HG03432 (cell line): Measurements from ENCODE around the gene ANTXR2.
"Not testable (repeated sequence)": the region's sequence is repeated elsewhere in the genome, so short reads cannot be mapped to it uniquely, and the experiment has no call there.

Experiments used
- ATAC-seq: cut with Tn5 transposase; IDR thresholded peaks from one replicate; pipeline ENCODE4 v1.9.1; 2021; ENCODE audit warnings: mild to moderate bottlenecking, moderate library complexity; ENCODE audit not compliant: unreplicated experiment

The ANTXR2 gene

GRCh38 chr4:79998201-79998600 is 74.8 kb downstream of the ANTXR2 start:
- no peak for ATAC-seq

DNA sequence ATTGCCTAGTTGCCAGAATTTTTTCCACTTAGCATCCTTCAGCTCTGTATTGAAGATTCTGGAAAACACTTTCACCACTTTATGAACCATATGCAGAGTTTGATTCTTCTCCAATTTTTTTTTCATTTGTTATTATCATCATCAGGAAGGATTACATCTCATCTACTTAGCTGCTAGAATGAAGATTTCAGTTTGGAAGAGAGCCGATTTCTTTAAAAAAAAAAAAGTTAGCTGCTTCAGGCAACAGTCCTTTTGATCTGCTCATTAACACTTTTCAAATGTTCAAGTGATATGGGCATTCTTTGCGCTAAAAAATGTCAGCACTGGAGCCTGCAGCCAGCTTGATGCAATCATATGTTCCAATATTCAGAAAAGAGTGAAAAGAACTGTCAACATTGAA is 76.2 kb downstream of the ANTXR2 start:
- no peak for ATAC-seq

GRCh38 chr4:79993476-79993875 is 79.6 kb downstream of the ANTXR2 start:
- ATAC-seq = no peak

DNA sequence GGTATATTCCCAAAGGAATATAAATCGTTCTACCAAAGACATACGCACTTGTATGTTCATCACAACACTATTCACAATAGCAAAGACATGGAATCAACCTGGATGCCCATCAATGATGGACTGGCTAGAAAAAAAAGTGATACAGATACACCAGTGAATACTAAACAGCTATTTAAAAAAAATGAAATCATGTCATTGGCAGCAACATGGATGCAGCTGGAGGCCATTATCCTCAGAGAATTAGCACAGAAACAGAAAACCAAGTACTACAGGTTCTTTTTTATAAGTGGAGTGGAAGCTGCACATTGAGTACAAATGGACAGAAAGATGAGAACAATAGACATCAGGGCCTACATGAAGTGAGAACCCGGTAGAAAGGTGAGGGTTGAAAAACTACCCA is 81.4 kb downstream of the ANTXR2 start:
- no peak for ATAC-seq

- not testable (repeated sequence) for ATAC-seq
These were observed 81.9 kb downstream of the ANTXR2 start for GRCh38 chr4:79991100-79991499.

DNA sequence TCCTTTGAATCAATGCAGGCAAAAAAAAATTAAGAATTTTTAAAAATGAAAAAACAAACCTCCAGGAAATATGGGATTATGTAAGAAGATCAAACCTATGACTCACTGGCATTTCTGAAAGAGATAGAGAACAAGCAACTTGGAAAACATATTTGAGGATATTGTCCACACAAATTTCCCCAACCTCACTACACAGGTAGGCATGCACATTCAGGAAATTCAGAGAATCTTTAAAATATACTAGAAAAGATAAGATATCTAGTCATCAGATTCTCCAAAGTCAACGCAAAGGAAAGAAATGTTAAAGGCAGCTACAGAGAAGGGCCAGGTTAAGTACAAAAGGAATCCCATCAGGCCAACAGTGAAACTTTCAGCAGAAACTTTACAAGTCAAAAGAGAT is 85.6 kb downstream of the ANTXR2 start:
- no peak for ATAC-seq

DNA sequence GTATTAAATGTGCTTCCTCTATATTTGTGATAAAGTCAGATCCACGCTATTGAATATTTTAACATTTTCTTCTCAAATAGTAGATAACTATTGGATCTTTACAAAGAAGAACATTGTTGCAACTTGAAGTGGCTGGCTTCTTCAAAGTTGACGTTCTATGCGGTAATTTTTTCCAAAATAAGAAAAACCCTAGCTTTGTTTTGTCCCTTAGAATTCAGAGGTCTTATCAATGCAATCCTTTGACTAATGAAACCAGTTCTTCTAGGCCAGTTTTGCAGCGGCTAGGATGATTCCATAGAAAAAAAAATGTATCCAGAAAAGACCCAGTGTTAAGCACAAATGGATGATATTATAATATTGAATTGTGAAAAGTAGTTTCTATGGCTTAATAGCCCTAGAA is 89.6 kb downstream of the ANTXR2 start:
- no peak for ATAC-seq

GRCh38 chr4:79982601-79983322 is 90.3 kb downstream of the ANTXR2 start:
- no peak for ATAC-seq

DNA sequence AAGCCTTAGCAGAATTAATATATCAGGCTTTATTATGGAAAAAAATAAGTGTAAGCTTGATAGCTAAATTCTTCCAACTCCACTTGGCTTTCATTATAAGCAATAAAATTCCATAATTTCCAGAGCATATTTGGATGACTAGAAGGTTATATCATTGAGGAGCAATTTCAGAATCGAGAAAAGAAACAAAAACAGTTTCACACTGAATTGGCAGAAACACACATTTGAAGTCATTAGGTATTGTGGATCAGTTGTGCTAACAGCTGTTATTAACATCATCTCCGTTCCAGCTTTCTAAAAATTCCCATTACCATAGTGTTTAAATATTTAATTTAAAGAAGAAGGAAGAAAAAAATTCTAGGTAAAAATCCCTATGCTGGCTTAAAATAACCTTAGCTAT is 92.6 kb downstream of the ANTXR2 start:
- no peak for ATAC-seq

DNA sequence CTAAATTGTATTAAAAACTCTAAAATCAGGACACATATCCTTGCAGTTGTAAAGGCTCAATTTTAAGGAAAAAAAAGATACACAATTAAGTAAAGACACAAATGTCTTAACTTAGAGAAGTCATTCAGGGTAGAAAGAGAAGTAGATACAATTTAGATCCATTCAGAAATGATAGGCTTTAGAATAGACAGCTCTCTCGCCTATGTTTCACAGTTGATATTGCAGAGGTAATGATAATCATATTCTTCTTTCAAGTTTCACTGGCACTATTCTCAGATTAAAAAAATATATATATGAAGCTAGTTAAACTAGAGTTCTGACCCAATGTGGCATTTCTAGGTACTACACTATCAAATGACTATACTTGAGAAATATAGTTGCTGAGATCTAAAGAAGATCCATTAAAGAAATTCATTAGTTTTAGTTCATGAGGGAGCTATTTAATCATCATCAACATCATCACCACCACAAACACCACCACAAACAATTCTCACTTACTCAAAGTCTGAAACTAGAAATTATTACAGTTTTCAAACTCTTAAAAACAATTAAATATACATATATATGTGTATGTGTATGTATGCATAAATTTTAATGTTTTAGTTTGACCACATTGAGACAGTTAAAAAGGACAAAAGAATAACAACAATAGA is 93.1 kb downstream of the ANTXR2 start:
- ATAC-seq = no peak

- ATAC-seq = no peak
These were observed 95.7 kb downstream of the ANTXR2 start for GRCh38 chr4:79977131-79977840.

DNA sequence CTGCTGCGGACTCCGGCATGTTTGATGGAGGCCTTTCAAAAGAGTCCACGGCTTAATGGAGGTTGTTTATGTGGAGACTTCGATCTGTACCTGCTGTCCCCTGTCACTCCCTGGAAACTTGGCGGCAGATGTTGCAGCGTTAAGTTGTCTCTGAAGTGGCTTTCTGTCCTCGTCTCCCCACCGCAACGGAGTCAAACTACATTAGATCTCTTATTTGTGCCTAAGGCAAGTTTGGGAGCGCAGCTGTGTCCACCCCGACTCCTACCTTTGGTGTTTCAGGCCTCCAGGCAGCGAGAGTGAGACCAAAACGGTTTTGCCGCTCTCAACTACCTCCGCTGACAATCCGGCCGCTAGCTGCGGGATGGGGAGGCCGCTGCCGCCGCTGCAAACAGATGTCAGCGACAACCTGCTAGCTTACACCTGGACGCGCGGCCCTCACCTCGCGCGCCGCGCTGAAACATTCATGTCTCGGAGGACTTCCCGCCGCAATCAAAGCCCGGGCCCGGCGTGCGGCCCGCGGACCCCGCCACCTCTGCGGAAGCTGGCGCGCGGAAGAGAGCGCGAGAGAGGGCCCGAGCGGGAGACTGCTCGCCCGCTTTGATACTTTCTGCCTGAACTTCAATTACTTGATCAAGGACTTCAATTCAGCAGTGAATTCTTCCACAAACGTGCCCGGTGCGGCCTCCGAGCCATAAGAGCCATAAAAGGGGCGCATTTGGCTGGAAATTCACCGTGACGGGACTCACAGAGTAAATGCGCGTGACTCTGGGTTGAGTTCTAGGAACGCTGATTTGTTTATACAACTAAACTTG is 108.4 kb downstream of the ANTXR2 start:
- no peak for ATAC-seq

- ATAC-seq = no peak
These were observed 109.0 kb downstream of the ANTXR2 start for GRCh38 chr4:79964020-79964399.

- ATAC-seq = no peak
These were observed 113.4 kb downstream of the ANTXR2 start for GRCh38 chr4:79959652-79960051.

GRCh38 chr4:79958466-79959264 is 114.4 kb downstream of the ANTXR2 start:
- ATAC-seq = no peak

- no peak for ATAC-seq
These were observed 123.9 kb downstream of the ANTXR2 start for GRCh38 chr4:79949178-79949577.

- no peak for ATAC-seq
These were observed 124.3 kb downstream of the ANTXR2 start for GRCh38 chr4:79948739-79949138.

DNA sequence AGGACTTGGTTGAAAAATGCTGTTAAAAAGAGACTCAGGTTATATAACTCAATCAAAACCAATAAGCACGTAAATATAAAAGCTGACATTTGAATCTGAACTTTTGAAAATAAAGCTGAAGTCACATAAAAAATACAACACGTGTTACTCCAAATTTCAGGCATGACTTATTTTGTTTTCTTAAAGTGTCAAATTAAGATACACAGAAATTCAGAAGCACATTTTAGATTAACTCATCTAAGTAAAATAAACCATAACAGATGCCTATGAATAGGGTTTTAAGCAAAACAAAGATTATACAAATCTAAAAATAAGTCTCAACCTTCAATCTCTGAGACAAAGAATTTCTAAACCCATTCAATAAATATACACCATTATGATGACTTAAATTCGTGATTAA is 124.8 kb downstream of the ANTXR2 start:
- no peak for ATAC-seq

DNA sequence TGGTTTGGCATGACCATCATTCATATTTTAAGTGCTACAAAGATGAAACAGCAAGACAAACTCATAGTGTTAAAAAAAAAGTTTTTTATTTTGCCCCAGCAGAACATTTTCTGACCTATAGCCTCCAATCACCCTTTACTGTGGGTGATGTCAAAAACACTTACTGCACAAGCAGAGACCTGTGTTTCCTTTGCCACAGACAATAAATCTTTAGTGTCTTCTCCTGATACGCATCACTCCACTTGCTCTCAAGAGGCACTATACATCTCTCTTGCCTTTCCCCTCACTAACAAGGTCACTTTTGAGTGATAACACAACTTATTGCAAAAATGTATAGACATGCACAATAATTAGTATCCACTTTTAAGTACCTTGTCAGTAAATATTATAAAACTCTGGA is 125.6 kb downstream of the ANTXR2 start:
- no peak for ATAC-seq

DNA sequence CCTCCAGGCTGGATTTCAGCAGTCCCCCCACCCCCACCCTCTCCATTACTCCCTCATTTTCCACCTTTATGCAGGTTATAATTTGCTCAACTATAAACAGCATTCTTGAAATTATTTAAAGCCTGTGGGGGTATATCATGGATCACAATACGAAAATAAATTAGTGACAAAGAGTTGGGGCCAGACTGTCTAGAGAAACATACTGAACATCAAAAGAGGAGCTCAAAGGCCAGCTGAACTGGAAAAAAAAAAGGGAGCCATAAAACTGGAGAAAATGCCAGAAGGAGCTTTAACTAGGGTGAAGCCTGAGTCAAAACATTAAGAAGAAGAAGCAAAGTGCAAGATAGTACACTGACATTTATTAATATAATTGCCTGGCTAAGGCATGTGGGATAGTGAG is 137.8 kb downstream of the ANTXR2 start:
- no peak for ATAC-seq

- no peak for ATAC-seq
These were observed 138.4 kb downstream of the ANTXR2 start for GRCh38 chr4:79934660-79935059.
